Stimulated activated CD8-positive, alpha-beta memory T cell treated with anti-CD3 and anti-CD28 coated beads, Interleukin-4, amount 100 ng/mL, for 4 hours (primary cell): Measurements from ENCODE around the gene MMP14.

ENCODE experiments used
- DNase-seq, 2 donors: peaks; one replicate each; pipeline ENCODE4 v3.0.0-alpha.2; 2020; ENCODE audit warnings: low read depth in 2 of 2, low spot score in 1 of 2

Gene MMP14

GRCh38 chr14:22884076-22884737, 47.8 kb downstream of the MMP14 start:
- no peak for DNase-seq

GRCh38 chr14:22884738-22885523, 48.5 kb downstream of the MMP14 start:
- no peak for DNase-seq

GRCh38 chr14:22885975-22886374, 49.6 kb downstream of the MMP14 start:
- no peak for DNase-seq

- DNase-seq = peak; percentile 29 to 60
These were observed 50.3 kb downstream of the MMP14 start for GRCh38 chr14:22886500-22887259.

GRCh38 chr14:22887260-22887989, 51.0 kb downstream of the MMP14 start:
- DNase-seq = no peak

GRCh38 chr14:22887990-22888378, 51.6 kb downstream of the MMP14 start:
- DNase-seq = peak in 1 of 2 donors; percentile 39

GRCh38 chr14:22888662-22889061, 52.3 kb downstream of the MMP14 start:
- DNase-seq = no peak

GRCh38 chr14:22890416-22890815, 54.0 kb downstream of the MMP14 start:
- DNase-seq = no peak

- no peak for DNase-seq
These were observed 56.1 kb downstream of the MMP14 start for GRCh38 chr14:22892488-22892887.

- DNase-seq = no peak
These were observed 57.3 kb downstream of the MMP14 start for GRCh38 chr14:22893706-22894105.

- no peak for DNase-seq
These were observed 59.0 kb downstream of the MMP14 start for GRCh38 chr14:22895402-22895801.

GRCh38 chr14:22896356-22896755, 60.0 kb downstream of the MMP14 start:
- DNase-seq = no peak

GRCh38 chr14:22896760-22897159, 60.4 kb downstream of the MMP14 start:
- no peak for DNase-seq

GRCh38 chr14:22897357-22897756, 61.0 kb downstream of the MMP14 start:
- DNase-seq = no peak
